ENCODE data around the gene GNMT. TPM values are rescaled to one million over a fixed set of nuclear protein-coding genes. Genes with fewer than 3 reads are reported as not detected.

Gene GNMT
- total and polyA plus RNA-seq, 9 donors = 0.35 to 2.7 (median 1.1) TPM

GRCh38 chr6:42973926-42974325 lies 13.4 kb downstream of the GNMT start:
- no peak overlapping the region for H3K4me3 ChIP-seq
- no peak overlapping the region for H3K27ac ChIP-seq
- DNase-seq = no peak
- 84 to 86% (median 86%) methylated on average over 3 of the region's 3 CpGs for WGBS, 3 donors
- intact Hi-C loops (cut with DNase I) = no loop called here
- H3K9me3 ChIP-seq = no peaks in the 10 kb centered on the region
- no peaks in the 10 kb centered on the region for H3K27me3 ChIP-seq
- H3K4me1 ChIP-seq (ENCODE audit: insufficient read depth) = peaks cover 7% of the 10 kb centered on the region
- H3K36me3 ChIP-seq = no peaks in the 10 kb centered on the region
- TF ChIP-seq EP300 (IDR thresholded peaks at IDR 0.05) = no peak

GRCh38 chr6:42974919-42975505 lies 14.5 kb downstream of the GNMT start:
- H3K36me3 ChIP-seq = no peaks in the 10 kb centered on the region
- no peaks in the 10 kb centered on the region for H3K27me3 ChIP-seq
- intact Hi-C loops (cut with DNase I) = no loop called here
- no peaks in the 10 kb centered on the region for H3K9me3 ChIP-seq
- DNase-seq = no peak
- peaks cover 9% of the 10 kb centered on the region for H3K4me1 ChIP-seq (ENCODE audit: insufficient read depth)
- H3K4me3 ChIP-seq = no peak overlapping the region
- WGBS, 3 donors = 81 to 85% (median 82%) methylated on average over 5 of the region's 5 CpGs
- no peak overlapping the region for H3K27ac ChIP-seq
- TF ChIP-seq POLR2A (IDR thresholded peaks at IDR 0.05) (no peak), EP300 (IDR thresholded peaks at IDR 0.05) (no peak), CTCF (IDR thresholded peaks at IDR 0.05) (no peak)

GRCh38 chr6:42978487-42978838 lies 17.9 kb downstream of the GNMT start:
- 0% methylated on average over 13 to 28 of the region's 28 CpGs for WGBS, 3 donors
- TF ChIP-seq EP300 (IDR thresholded peaks at IDR 0.05) (no peak), CTCF (IDR thresholded peaks at IDR 0.05) (no peak), POLR2A (IDR thresholded peaks at IDR 0.05) (no peak)
- Histone ChIP-seq H3K4me3 (peak overlapping the region; percentile 88), H3K4me1 (ENCODE audit: insufficient read depth) (peaks cover 12% of the 10 kb centered on the region), H3K9me3 (no peaks in the 10 kb centered on the region), H3K27ac (peak overlapping the region; percentile 56 to 78), H3K36me3 (no peaks in the 10 kb centered on the region), H3K27me3 (no peaks in the 10 kb centered on the region)
- DNase-seq = peak in 4 of 5 donors; percentile 31 to 56 (median 44)
- intact Hi-C loops (cut with DNase I) = no loop called here

DNA sequence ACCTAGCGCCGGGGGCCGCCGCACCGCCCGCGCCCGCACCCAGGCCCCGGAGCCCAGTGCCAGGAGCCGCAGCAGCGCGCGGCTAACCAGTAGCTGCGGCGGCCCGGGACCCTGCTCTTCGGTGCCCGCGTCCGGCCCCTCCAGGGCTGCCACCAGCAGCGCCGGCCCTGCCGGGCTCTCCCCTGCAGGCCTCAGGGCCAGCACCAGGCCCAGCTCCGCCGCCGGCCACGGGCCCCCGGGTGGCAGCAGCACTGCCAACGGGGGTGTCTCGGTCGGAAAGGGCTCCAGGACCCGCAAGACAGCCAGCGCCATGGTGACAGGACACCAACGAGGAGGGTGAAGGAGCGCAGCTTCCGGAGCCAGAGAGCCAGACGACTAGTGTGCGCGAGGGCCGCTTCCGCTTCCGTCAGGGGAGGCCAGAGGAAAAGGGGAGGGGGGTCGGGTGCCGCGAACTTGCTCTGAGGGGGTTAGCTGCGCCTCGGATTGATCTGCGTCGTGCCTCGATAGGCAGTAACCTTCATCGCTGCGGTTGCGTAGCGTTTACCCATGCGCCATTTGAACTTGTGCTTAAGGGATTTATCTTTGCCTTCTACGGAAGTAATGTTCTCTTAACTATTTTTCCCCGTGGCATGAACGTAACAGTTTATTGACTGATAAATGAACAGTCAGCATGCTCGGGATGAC lies 18.4 kb downstream of the GNMT start, which contains the start of gene PEX6:
TSS of gene PEX6 (minus strand) at position 343 of the 684 bp plus-strand sequence. CDS start at position 312, 31 bp downstream.
- intact Hi-C loops (cut with DNase I) = no loop called here
- H3K27me3 ChIP-seq = no peaks in the 10 kb centered on the region
- no peaks in the 10 kb centered on the region for H3K36me3 ChIP-seq
- peak; percentile 81 to 88 (median 85) for DNase-seq
- H3K27ac ChIP-seq = peak within 1 kb of the TSS; percentile 56 to 78
- H3K9me3 ChIP-seq = no peaks in the 10 kb centered on the region
- H3K4me3 ChIP-seq = peak within 1 kb of the TSS; percentile 88
- H3K4me1 ChIP-seq (ENCODE audit: insufficient read depth) = peaks cover 16% of the 10 kb centered on the region
- 0 to 1% (median 1%) methylated on average over 20 to 59 of the region's 59 CpGs for WGBS, 3 donors
- TF ChIP-seq CTCF (IDR thresholded peaks at IDR 0.05) = no peak
- TF ChIP-seq EP300 (IDR thresholded peaks at IDR 0.05) = no peak
- peak; percentile 60 for TF ChIP-seq POLR2A (IDR thresholded peaks at IDR 0.05)
